AG04450 (cell line): Measurements from ENCODE around the gene FOXQ1. TPM values are rescaled to one million over a fixed set of nuclear protein-coding genes. Genes with fewer than 3 reads are reported as not detected.
A peak's percentile ranks its signal among the peaks of the same experiment; 100 is the strongest.

Experiments
- CTCF ChIA-PET: fragments of 300-600, 350-600 bp; formaldehyde crosslinking; extraction: SDS; loops from one replicate; lab custom pipeline; 2022; ENCODE audit warnings: antibody characterized with exemption, inconsistent platforms; lab: Charles Lee
- POLR2A ChIA-PET: fragments of 350-600 bp; formaldehyde crosslinking; extraction: SDS; loops from one replicate; lab custom pipeline; 2021; ENCODE audit warnings: antibody characterized with exemption, inconsistent platforms; lab: Yijun Ruan, JAX
- DNase-seq: peaks from one replicate; pipeline ENCODE4 v3.0.0-alpha.2; 2011; ENCODE audit warnings: low read depth, low spot score
- H3K27ac ChIP-seq: one replicate; pipeline ENCODE4 v1.5.1; 2012; ENCODE audit warnings: low read depth, low read length, control low read depth
- H3K27me3 ChIP-seq: one replicate; pipeline ENCODE4 v1.6.0; 2012; ENCODE audit warnings: low read length; ENCODE audit not compliant: control insufficient read depth, insufficient read depth
- H3K4me3 ChIP-seq: 2 replicates; pipeline ENCODE4 v1.5.1; 2011; ENCODE audit warnings: mild to moderate bottlenecking, low read depth, low read length, control low read depth
- H3K9me3 ChIP-seq: 2 replicates; pipeline ENCODE4 v1.5.1; 2012; ENCODE audit warnings: low read length; ENCODE audit not compliant: control insufficient read depth, insufficient read depth
- polyA minus RNA-seq: library from RNA; depleted of rRNA, polyadenylated mRNA; stranded (reverse); fragments of >200 nt; gene quantifications from 2 replicates; pipeline ENCODE4 v1.2.3, GENCODE V29; 2011; rRNA and poly(A)+ RNA removed
- polyA plus RNA-seq: library from polyadenylated mRNA; depleted of rRNA; stranded (reverse); fragments of >200 nt; gene quantifications from 2 replicates; pipeline ENCODE4 v1.2.3, GENCODE V29; 2011; rRNA removed
- TF ChIP-seq, protein P1 (sequence below): IDR thresholded peaks from 2 replicates; pipeline ENCODE4 v1.5.1; 2011; ENCODE audit warnings: low read depth, low read length, control low read depth, inconsistent platforms

Gene FOXQ1
- polyA plus RNA-seq: 0.07 TPM in 1 of 2 replicates, not detected in the other
- polyA minus RNA-seq: 0.17 TPM in 1 of 2 replicates, not detected in the other

DNA sequence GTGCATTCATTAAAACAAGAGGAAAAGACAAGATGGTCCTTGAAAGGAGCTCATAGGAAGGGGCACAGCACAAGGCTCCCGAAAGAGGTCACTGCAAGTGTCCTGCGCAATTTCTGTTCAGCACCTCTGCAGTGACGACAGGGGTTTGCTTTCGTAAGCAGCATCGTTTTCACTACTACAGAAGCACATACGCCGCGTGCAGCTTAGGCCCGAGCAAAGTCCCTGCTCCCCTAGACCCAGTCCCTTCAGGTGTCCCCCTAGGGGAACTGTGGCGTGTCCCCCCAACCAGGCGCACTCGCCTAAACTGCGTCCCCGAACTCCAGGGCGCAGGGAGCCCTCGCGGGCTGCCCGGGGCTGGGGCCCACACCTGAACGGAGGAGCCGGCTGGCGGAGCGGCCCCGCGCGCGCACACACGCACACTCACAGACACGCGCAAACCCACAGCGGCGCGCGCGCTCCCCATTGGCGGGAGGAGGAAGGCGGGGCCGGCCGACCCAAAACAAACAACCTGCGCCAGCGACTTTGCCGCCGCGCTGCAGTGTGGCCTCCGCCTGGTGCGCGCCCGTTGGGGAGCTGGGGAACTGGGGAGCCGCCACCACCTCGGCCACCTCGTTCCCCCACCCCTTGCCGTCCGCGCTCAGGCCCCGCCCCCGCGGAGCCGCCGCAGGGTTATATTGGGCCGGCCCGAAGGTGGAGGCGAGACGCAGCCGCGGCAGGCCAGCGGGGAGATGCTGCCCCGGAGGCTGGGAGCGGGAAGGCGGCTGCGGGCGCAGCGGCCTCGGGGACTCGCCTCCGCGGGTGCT, at the start of gene FOXQ1:
TSS of gene FOXQ1 (plus strand) at position 699 of the 803 bp plus-strand sequence. CDS start 607 bp downstream, outside the sequence.
- ChIA-PET CTCF (interaction anchor here (0.9 kb wide), 1 partner anchor 16 kb away, joined by 5 read pairs; no protein-coding TSS in a partner anchor), POLR2A (no interaction called here)
- Histone ChIP-seq H3K4me3 (peak within 1 kb of the TSS; percentile 50), H3K27ac (no peak within 1 kb of the TSS), H3K27me3 (peaks cover 71% of the 10 kb centered on the region), H3K9me3 (peaks cover 4% of the 10 kb centered on the region; the same call in 1 of the 2 replicates)
- no peak for DNase-seq
- TF ChIP-seq, protein P1, sequence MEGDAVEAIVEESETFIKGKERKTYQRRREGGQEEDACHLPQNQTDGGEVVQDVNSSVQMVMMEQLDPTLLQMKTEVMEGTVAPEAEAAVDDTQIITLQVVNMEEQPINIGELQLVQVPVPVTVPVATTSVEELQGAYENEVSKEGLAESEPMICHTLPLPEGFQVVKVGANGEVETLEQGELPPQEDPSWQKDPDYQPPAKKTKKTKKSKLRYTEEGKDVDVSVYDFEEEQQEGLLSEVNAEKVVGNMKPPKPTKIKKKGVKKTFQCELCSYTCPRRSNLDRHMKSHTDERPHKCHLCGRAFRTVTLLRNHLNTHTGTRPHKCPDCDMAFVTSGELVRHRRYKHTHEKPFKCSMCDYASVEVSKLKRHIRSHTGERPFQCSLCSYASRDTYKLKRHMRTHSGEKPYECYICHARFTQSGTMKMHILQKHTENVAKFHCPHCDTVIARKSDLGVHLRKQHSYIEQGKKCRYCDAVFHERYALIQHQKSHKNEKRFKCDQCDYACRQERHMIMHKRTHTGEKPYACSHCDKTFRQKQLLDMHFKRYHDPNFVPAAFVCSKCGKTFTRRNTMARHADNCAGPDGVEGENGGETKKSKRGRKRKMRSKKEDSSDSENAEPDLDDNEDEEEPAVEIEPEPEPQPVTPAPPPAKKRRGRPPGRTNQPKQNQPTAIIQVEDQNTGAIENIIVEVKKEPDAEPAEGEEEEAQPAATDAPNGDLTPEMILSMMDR: no peak

DNA sequence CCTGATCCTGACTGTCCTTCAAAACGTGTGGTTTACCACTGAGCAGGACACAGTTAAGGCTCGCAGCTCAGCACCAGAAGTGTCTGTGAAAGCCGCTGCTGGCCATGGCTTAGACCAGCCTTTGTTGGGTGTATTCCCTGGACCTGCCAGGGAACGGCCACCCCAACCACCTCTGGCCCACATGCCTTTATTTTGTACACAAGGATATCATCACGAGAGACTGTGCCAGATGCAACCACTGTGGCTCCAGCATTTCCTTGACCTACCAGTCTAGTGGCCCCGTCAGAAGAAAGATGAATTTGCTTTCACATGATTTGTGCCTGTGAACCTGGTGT, 49.2 kb upstream of the FOXQ1 start:
- DNase-seq: no peak
- ChIA-PET POLR2A (no interaction called here), CTCF (no interaction called here)
- Histone ChIP-seq H3K27me3 (peaks cover 3% of the 10 kb centered on the region), H3K9me3 (no peaks in the 10 kb centered on the region), H3K27ac (no peak overlapping the region), H3K4me3 (no peak overlapping the region)
- TF ChIP-seq, protein P1: no peak

DNA sequence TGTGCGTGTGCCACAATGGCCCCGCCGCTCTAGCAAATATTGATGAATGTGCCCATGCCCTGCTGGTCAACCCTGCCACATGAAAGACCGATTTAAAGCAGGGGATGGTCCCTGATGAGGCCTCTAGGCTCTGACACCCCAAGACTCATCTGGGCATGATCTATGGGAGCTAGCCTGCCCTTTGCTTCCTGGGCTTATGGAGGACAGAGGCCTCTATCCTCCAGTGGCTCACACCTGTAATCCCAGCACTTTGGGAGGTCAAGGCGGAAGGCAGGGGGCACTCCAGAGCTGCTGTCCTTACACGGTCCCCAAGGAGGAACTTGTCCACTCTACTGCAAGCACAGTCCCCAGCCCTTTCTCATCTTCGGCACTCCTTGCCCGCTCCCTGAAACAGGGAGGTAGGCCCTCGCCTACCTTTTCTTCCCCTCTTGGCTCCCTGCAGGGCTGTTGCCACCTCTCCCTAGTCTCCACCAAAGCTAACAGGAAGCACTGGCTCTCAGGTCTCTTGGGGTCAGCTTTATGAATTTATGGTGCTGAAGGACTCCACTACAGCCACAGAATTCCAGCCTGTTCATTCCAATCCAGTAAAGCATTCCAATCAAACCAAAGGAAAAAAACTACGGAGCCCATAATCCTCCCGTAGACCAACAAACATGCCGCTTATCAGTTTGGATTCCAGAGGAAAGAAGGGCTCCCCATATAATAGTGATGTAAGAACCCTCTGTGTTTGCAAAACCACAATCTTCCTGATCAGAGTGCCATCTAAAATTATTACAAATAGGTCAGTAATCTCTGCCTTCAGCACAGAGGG, 48.7 kb upstream of the FOXQ1 start:
- no peak overlapping the region for H3K27ac ChIP-seq
- H3K9me3 ChIP-seq: no peaks in the 10 kb centered on the region
- ChIA-PET POLR2A (no interaction called here), CTCF (interaction anchor here (0.6 kb wide), 1 partner anchor 37 kb away, joined by 8 read pairs; no protein-coding TSS in a partner anchor)
- H3K27me3 ChIP-seq: peaks cover 3% of the 10 kb centered on the region
- H3K4me3 ChIP-seq: no peak overlapping the region
- TF ChIP-seq, protein P1: no peak
- DNase-seq: no peak

DNA sequence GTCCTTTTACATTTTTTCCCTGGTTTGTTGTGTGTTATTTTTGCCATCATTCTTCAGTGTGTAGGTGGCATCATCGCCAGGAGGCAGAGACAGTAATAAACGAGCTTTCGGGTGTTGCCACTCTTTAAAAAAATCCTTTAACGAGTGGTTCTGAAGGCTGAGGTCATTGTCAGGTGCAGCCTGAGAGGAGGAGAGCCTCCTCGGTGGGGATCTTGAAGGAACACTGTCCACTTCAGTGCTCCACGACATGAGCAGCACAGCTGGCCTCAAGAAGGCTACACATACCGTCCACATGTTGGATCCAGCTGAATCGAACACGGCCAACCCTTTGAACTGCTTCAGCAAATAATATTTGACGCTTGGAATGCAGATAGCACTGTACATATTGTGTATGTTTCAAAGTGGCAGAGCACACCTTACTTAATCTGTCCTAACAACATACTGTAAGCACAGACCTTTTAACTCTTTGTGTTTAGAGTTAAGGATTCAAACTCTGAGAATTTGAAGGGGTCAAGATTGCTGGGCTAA, 48.0 kb upstream of the FOXQ1 start:
- Histone ChIP-seq H3K27ac (no peak overlapping the region), H3K4me3 (no peak overlapping the region), H3K9me3 (no peaks in the 10 kb centered on the region), H3K27me3 (peaks cover 4% of the 10 kb centered on the region)
- CTCF ChIA-PET: interaction anchor here (0.6 kb wide), 1 partner anchor 36 kb away, joined by 8 read pairs; no protein-coding TSS in a partner anchor
- TF ChIP-seq, protein P1: no peak
- POLR2A ChIA-PET: no interaction called here
- no peak for DNase-seq
